ENCODE data around the gene MTUS2.

Gene MTUS2

DNA sequence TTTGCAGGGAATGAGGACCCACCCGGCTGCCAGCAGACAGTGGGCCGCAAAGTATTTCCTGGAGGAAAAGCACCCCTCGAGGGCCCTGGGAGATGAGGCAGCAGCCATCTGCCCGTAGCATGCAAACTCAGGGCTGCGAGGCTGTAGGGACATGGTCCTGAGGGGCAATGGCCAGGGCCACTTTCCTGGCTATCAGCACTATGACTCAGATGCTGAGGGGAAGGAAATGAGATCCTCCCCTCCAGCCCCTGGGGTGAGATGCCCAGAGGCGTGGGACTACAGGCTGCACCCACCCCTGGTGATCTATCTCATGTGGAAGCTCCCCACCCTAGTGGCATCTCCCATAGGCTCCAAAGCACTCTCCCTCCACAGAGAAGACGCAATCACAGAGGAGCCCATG is 695.2 kb downstream of the MTUS2 start:
- DNase-seq: no peak
- H3K4me3 ChIP-seq (ENCODE audit: insufficient read depth, low read depth, low read length, poor library complexity, severe bottlenecking): no peak overlapping the region
- no peaks in the 10 kb centered on the region for H3K9me3 ChIP-seq (ENCODE audit: control insufficient read depth, low read length)
- H3K36me3 ChIP-seq (ENCODE audit: control insufficient read depth, insufficient read depth, low read length): peaks cover 58% of the 10 kb centered on the region
- no peaks in the 10 kb centered on the region for H3K4me1 ChIP-seq (ENCODE audit: control insufficient read depth, insufficient read depth, low read length, poor library complexity, severe bottlenecking)
- no peaks in the 10 kb centered on the region for H3K27me3 ChIP-seq (replicated peaks; ENCODE audit: control insufficient read depth, insufficient read depth, low read length, poor library complexity, severe bottlenecking)
- no peak overlapping the region for H3K27ac ChIP-seq (ENCODE audit: insufficient read depth, low read length, poor library complexity, severe bottlenecking)

DNA sequence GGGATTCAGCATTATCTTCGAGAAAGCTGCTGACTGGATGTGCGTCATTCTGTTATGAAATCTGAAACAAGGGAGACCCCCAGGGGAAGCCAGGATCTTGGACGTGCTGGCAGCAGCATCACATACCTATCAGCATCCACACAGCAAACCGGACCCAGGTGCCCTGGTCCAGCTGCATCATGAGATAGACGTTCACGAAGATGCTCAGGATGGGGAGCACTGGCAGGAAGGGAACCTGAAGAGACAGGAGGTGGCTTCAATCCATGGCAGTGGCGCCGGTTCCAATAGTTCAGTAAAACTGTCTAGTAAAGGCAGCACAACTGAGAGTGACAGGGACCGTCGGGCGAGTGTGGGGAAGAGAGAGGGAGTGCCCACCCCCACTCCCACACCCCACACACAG is 695.9 kb downstream of the MTUS2 start:
- Histone ChIP-seq H3K9me3 (ENCODE audit: control insufficient read depth, low read length) (no peaks in the 10 kb centered on the region), H3K4me3 (ENCODE audit: insufficient read depth, low read depth, low read length, poor library complexity, severe bottlenecking) (no peak overlapping the region), H3K27ac (ENCODE audit: insufficient read depth, low read length, poor library complexity, severe bottlenecking) (no peak overlapping the region), H3K27me3 (replicated peaks; ENCODE audit: control insufficient read depth, insufficient read depth, low read length, poor library complexity, severe bottlenecking) (no peaks in the 10 kb centered on the region), H3K36me3 (ENCODE audit: control insufficient read depth, insufficient read depth, low read length) (peaks cover 62% of the 10 kb centered on the region), H3K4me1 (ENCODE audit: control insufficient read depth, insufficient read depth, low read length, poor library complexity, severe bottlenecking) (no peaks in the 10 kb centered on the region)
- DNase-seq: no peak

DNA sequence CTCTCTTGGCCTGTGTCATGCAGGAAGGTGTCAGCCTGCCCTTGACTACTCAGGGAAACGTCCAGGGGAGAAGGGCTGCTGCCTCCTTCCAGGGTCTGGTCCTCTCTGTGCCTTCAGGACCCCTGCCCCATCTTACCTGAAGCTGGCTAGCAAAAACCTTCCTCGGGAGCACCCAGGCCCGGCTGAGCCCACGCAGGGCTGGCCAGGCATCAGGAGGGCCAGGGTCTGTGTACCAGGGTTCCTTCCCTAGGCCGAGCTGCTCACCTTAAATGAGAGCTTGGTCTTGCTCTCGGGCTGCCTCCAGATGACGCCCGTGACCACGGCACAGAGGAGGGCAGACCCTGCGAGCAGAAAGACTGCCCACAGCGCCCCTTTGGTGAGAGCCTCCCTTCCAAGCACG is 696.7 kb downstream of the MTUS2 start:
- no peak for DNase-seq
- Histone ChIP-seq H3K27ac (ENCODE audit: insufficient read depth, low read length, poor library complexity, severe bottlenecking) (no peak overlapping the region), H3K36me3 (ENCODE audit: control insufficient read depth, insufficient read depth, low read length) (peaks cover 71% of the 10 kb centered on the region), H3K4me3 (ENCODE audit: insufficient read depth, low read depth, low read length, poor library complexity, severe bottlenecking) (no peak overlapping the region), H3K4me1 (ENCODE audit: control insufficient read depth, insufficient read depth, low read length, poor library complexity, severe bottlenecking) (no peaks in the 10 kb centered on the region), H3K27me3 (replicated peaks; ENCODE audit: control insufficient read depth, insufficient read depth, low read length, poor library complexity, severe bottlenecking) (no peaks in the 10 kb centered on the region), H3K9me3 (ENCODE audit: control insufficient read depth, low read length) (no peaks in the 10 kb centered on the region)

DNA sequence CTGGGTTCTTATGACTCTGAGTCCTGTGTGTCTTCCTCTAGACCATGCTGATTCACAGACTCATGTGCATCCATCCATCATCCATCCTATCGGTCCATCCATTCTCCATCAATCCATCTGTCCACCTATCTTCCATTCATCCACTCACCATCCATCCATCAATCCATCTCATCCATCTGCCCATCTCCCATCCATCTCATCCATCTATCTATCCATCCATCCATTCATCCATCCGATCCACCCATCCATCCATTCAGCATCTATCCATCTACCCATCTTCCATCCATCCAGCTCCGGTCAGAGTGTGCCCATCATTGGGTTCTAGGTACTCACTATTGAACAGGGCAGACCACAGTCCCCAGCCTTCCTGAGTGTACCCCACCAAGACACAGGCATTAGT is 699.8 kb downstream of the MTUS2 start:
- no peak for DNase-seq
- H3K27ac ChIP-seq (ENCODE audit: insufficient read depth, low read length, poor library complexity, severe bottlenecking): no peak overlapping the region
- H3K9me3 ChIP-seq (ENCODE audit: control insufficient read depth, low read length): no peaks in the 10 kb centered on the region
- H3K4me3 ChIP-seq (ENCODE audit: insufficient read depth, low read depth, low read length, poor library complexity, severe bottlenecking): no peak overlapping the region
- H3K36me3 ChIP-seq (ENCODE audit: control insufficient read depth, insufficient read depth, low read length): peaks cover 78% of the 10 kb centered on the region
- H3K4me1 ChIP-seq (ENCODE audit: control insufficient read depth, insufficient read depth, low read length, poor library complexity, severe bottlenecking): no peaks in the 10 kb centered on the region
- no peaks in the 10 kb centered on the region for H3K27me3 ChIP-seq (replicated peaks; ENCODE audit: control insufficient read depth, insufficient read depth, low read length, poor library complexity, severe bottlenecking)

DNA sequence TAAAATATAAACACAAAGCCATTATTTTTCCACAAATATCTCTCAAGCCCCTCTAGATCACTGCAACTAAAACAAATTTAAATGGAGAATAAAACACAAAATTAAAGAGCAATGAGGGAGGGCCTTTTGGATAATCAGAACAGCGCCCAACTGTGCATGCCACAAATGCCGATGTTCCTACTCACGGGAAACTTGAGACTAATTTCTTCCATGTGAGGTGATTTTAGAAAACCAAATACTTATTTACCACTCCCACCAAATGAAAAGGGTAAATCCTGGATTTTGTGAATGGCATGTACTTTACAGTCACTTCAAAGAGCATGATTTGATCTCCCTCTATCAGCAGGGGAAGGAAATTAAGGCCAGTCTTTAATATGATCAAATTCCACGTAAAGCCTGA is 700.5 kb downstream of the MTUS2 start:
- H3K4me3 ChIP-seq (ENCODE audit: insufficient read depth, low read depth, low read length, poor library complexity, severe bottlenecking): no peak overlapping the region
- H3K27ac ChIP-seq (ENCODE audit: insufficient read depth, low read length, poor library complexity, severe bottlenecking): no peak overlapping the region
- peaks cover 71% of the 10 kb centered on the region for H3K36me3 ChIP-seq (ENCODE audit: control insufficient read depth, insufficient read depth, low read length)
- no peaks in the 10 kb centered on the region for H3K27me3 ChIP-seq (replicated peaks; ENCODE audit: control insufficient read depth, insufficient read depth, low read length, poor library complexity, severe bottlenecking)
- no peak for DNase-seq
- no peaks in the 10 kb centered on the region for H3K4me1 ChIP-seq (ENCODE audit: control insufficient read depth, insufficient read depth, low read length, poor library complexity, severe bottlenecking)
- no peaks in the 10 kb centered on the region for H3K9me3 ChIP-seq (ENCODE audit: control insufficient read depth, low read length)

DNA sequence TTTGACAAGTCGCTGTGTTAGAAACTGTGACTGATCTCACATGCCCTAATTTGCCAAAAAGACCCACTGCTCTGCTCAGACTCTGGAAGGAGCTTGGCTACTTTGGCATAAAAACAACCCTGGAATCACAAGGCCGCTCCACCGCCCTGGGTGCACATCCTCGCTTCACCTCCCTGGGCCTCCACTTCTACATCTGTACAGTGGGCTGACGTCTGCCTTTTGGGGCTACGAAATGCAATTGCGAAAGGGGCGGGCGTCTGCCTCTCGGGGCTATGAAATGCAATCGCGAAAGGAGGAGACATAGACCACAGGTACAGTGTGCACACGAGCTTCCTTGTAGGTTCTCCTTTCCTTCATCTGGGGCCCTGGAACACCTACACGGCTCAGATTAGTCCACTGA is 701.2 kb downstream of the MTUS2 start:
- Histone ChIP-seq H3K27ac (ENCODE audit: insufficient read depth, low read length, poor library complexity, severe bottlenecking) (no peak overlapping the region), H3K36me3 (ENCODE audit: control insufficient read depth, insufficient read depth, low read length) (peaks cover 65% of the 10 kb centered on the region), H3K4me3 (ENCODE audit: insufficient read depth, low read depth, low read length, poor library complexity, severe bottlenecking) (no peak overlapping the region), H3K4me1 (ENCODE audit: control insufficient read depth, insufficient read depth, low read length, poor library complexity, severe bottlenecking) (no peaks in the 10 kb centered on the region), H3K27me3 (replicated peaks; ENCODE audit: control insufficient read depth, insufficient read depth, low read length, poor library complexity, severe bottlenecking) (no peaks in the 10 kb centered on the region), H3K9me3 (ENCODE audit: control insufficient read depth, low read length) (no peaks in the 10 kb centered on the region)
- no peak for DNase-seq

DNA sequence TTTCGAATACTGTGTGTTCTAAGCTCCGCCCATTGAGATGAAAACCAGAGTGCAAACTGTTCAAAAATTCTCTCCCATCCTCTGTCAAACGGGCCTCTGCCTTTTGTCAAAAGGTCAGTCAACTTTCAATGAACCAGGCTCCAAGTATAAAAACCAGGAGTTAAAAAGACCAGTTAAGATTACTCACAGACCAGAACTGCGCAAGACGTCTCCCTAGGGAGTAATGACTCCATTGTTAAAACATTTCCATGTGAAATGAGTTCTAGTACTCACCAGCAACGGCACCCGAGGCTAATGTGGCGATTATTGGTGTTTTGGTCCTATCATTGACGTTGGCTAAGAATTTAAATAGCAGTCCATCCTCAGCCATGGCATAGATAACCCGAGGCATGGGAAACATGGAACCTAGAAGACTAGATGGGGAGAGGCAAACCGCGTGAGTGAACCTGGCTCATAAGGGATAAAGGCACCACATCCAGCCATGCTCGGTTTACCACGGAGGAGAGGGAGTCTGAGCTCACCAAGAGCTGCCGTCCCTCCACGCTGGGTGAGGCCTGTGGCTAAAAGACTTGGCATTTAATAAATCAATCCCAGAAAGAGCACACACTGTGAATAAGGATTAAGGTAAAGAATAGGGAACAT is 702.0 kb downstream of the MTUS2 start:
- no peak for DNase-seq
- no peak overlapping the region for H3K4me3 ChIP-seq (ENCODE audit: insufficient read depth, low read depth, low read length, poor library complexity, severe bottlenecking)

DNA sequence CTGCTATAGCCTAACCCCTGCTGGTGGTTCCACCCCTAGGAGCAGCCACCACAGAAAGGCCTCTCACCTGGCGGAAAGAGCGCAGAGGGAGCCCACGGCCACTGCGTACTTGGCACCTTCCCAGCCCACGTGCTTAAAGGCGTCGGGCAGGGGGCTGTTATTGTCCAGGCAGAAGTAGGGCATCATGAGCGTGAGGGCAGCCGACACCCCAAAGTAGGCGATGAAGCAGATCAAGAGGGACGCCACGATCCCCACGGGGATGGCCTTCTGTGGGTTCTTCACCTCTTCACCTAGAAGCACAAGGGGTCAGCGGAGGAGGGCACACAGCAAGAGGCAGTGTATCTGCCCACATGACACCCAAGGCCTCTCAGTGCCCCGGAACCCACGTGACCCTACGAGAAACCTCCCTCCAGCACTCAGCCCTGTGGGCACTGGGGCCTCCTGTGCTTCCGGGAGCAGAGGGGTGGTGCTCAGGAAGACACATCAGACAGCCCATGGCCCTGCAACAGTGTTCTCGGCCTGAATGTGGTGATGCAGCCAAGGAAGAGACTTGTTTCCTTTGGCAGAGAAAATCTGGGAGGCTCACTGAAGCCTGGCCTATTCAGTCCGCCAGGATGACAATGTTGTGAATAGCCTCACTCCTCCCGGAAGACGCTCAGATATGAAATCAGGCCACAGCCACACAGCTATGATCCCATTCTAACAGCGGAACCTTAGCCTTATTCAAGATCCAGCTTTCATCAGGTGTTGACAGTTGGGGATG is 703.2 kb downstream of the MTUS2 start:
- Histone ChIP-seq H3K27me3 (replicated peaks; ENCODE audit: control insufficient read depth, insufficient read depth, low read length, poor library complexity, severe bottlenecking) (no peaks in the 10 kb centered on the region), H3K36me3 (ENCODE audit: control insufficient read depth, insufficient read depth, low read length) (peaks cover 62% of the 10 kb centered on the region), H3K27ac (ENCODE audit: insufficient read depth, low read length, poor library complexity, severe bottlenecking) (no peak overlapping the region), H3K9me3 (ENCODE audit: control insufficient read depth, low read length) (no peaks in the 10 kb centered on the region), H3K4me3 (ENCODE audit: insufficient read depth, low read depth, low read length, poor library complexity, severe bottlenecking) (no peak overlapping the region), H3K4me1 (ENCODE audit: control insufficient read depth, insufficient read depth, low read length, poor library complexity, severe bottlenecking) (no peaks in the 10 kb centered on the region)
- DNase-seq: no peak

More for the DNA sequence above, 702.0 kb downstream of the MTUS2 start:
- Histone ChIP-seq H3K27me3 (replicated peaks; ENCODE audit: control insufficient read depth, insufficient read depth, low read length, poor library complexity, severe bottlenecking) (no peaks in the 10 kb centered on the region), H3K4me1 (ENCODE audit: control insufficient read depth, insufficient read depth, low read length, poor library complexity, severe bottlenecking) (no peaks in the 10 kb centered on the region), H3K27ac (ENCODE audit: insufficient read depth, low read length, poor library complexity, severe bottlenecking) (no peak overlapping the region), H3K9me3 (ENCODE audit: control insufficient read depth, low read length) (no peaks in the 10 kb centered on the region), H3K36me3 (ENCODE audit: control insufficient read depth, insufficient read depth, low read length) (peaks cover 65% of the 10 kb centered on the region)

DNA sequence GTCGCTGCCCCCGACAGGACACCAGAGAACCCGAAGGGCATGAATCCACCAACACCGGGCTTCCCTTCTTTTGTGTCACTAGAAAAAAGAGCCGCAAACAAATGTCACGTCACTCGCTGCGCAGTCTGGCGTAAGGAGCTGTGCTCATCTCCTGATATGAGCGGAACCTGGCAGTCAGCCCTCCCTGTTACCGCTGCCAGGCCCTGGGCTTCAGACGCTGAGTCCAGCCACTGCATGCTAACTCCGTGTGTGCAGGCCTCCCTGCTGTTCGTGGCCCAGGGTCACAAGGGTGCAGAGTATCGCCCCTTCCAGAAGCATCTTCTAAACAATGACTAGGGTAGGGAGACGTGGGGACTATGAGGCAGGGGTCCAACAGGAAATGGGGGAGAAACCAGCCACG is 704.0 kb downstream of the MTUS2 start:
- no peak for DNase-seq
- Histone ChIP-seq H3K27me3 (replicated peaks; ENCODE audit: control insufficient read depth, insufficient read depth, low read length, poor library complexity, severe bottlenecking) (no peaks in the 10 kb centered on the region), H3K4me3 (ENCODE audit: insufficient read depth, low read depth, low read length, poor library complexity, severe bottlenecking) (no peak overlapping the region), H3K27ac (ENCODE audit: insufficient read depth, low read length, poor library complexity, severe bottlenecking) (no peak overlapping the region), H3K9me3 (ENCODE audit: control insufficient read depth, low read length) (no peaks in the 10 kb centered on the region), H3K36me3 (ENCODE audit: control insufficient read depth, insufficient read depth, low read length) (peaks cover 60% of the 10 kb centered on the region), H3K4me1 (ENCODE audit: control insufficient read depth, insufficient read depth, low read length, poor library complexity, severe bottlenecking) (no peaks in the 10 kb centered on the region)

DNA sequence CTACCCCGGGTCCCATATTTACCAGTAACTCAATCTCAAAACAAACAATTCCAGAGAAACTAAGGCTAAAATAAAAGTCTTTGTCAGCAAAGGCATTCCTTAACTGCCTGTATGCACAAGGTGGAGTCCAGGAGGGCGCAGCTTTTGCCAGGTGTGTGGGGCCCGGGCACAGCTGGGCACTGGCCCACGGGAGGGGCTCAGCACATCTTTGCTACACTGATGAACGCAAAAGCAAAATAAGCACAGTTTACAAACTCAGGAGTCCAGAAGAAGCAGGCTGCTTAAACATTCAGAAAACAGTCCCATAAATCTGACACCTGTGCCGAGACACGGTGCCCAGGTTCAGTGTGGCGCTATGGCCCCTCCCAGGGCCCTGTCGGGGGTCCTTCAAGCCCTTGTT is 704.5 kb downstream of the MTUS2 start:
- H3K36me3 ChIP-seq (ENCODE audit: control insufficient read depth, insufficient read depth, low read length): peaks cover 61% of the 10 kb centered on the region

More for the DNA sequence above, 704.5 kb downstream of the MTUS2 start:
- DNase-seq: no peak
- no peak overlapping the region for H3K4me3 ChIP-seq (ENCODE audit: insufficient read depth, low read depth, low read length, poor library complexity, severe bottlenecking)
- no peaks in the 10 kb centered on the region for H3K4me1 ChIP-seq (ENCODE audit: control insufficient read depth, insufficient read depth, low read length, poor library complexity, severe bottlenecking)
- H3K9me3 ChIP-seq (ENCODE audit: control insufficient read depth, low read length): no peaks in the 10 kb centered on the region
- no peak overlapping the region for H3K27ac ChIP-seq (ENCODE audit: insufficient read depth, low read length, poor library complexity, severe bottlenecking)
- H3K27me3 ChIP-seq (replicated peaks; ENCODE audit: control insufficient read depth, insufficient read depth, low read length, poor library complexity, severe bottlenecking): no peaks in the 10 kb centered on the region
